ENCODE measurements around the gene THPO.
A peak's percentile ranks its signal among the peaks of the same experiment; 100 is the strongest.
"Not testable (repeated sequence)": the region's sequence is repeated elsewhere in the genome, so short reads cannot be mapped to it uniquely, and the experiment has no call there.

THPO gene

GRCh38 chr3:184347321-184348056, 30.5 kb downstream of the THPO start:
- no peak for DNase-seq

- no peak for DNase-seq
Observed at GRCh38 chr3:184346480-184347190, 31.4 kb downstream of the THPO start.

GRCh38 chr3:184345317-184346144, 32.5 kb downstream of the THPO start:
- no peak for DNase-seq

- no peak for DNase-seq
Observed at GRCh38 chr3:184344579-184345316, 33.3 kb downstream of the THPO start.

GRCh38 chr3:184343200-184343876, 34.7 kb downstream of the THPO start:
- DNase-seq: no peak

GRCh38 chr3:184341925-184342324, 36.1 kb downstream of the THPO start:
- DNase-seq: no peak

GRCh38 chr3:184339451-184340135, 38.4 kb downstream of the THPO start:
- DNase-seq: not testable (repeated sequence)

GRCh38 chr3:184339001-184339400, 39.0 kb downstream of the THPO start:
- DNase-seq: peak; percentile 79

- DNase-seq: peak; percentile 99
Observed at GRCh38 chr3:184338511-184338945, 39.5 kb downstream of the THPO start.

- DNase-seq: no peak
Observed at GRCh38 chr3:184337981-184338380, 40.0 kb downstream of the THPO start.

- DNase-seq: no peak
Observed at GRCh38 chr3:184337399-184337714, 40.6 kb downstream of the THPO start, which contains the start of gene FAM131A. FAM131A (plus strand) TSS chr3:184337600; CDS start chr3:184337631, 31 bp downstream.

- DNase-seq: peak; percentile 29
Observed at GRCh38 chr3:184336547-184337398, 41.2 kb downstream of the THPO start.

- DNase-seq: peak; percentile 89
Observed at GRCh38 chr3:184335661-184336546, 42.1 kb downstream of the THPO start.

GRCh38 chr3:184335291-184335660, 42.7 kb downstream of the THPO start:
- DNase-seq: peak; percentile 8

GRCh38 chr3:184334470-184335158, 43.4 kb downstream of the THPO start:
- DNase-seq: no peak

GRCh38 chr3:184333700-184334099, 44.3 kb downstream of the THPO start:
- DNase-seq: no peak

- DNase-seq: no peak
Observed at GRCh38 chr3:184333190-184333589, 44.8 kb downstream of the THPO start.

GRCh38 chr3:184332370-184333090, 45.5 kb downstream of the THPO start:
- no peak for DNase-seq

Measured in NCI-H1436 (cell line).